NT2/D1 (cell line): Measurements from ENCODE around the gene CFAP54.
"Not testable (repeated sequence)": the region's sequence is repeated elsewhere in the genome, so short reads cannot be mapped to it uniquely, and the experiment has no call there.

Experiments
- DNase-seq: peaks from one replicate; pipeline ENCODE4 v3.0.0-alpha.2; 2011; ENCODE audit warnings: low read depth, low spot score
- H3K27me3 ChIP-seq: 2 replicates; pipeline ENCODE4 v1.6.0; 2011; ENCODE audit warnings: mild to moderate bottlenecking; ENCODE audit not compliant: insufficient read length, insufficient read depth
- H3K36me3 ChIP-seq: 2 replicates; pipeline ENCODE4 v1.6.1; 2011; ENCODE audit warnings: mild to moderate bottlenecking, low read length, mixed read lengths; ENCODE audit not compliant: insufficient read depth, insufficient read length
- H3K4me1 ChIP-seq: 2 replicates; pipeline ENCODE4 v1.5.1; 2011; ENCODE audit not compliant: insufficient read depth, insufficient read length
- H3K4me3 ChIP-seq: 2 replicates; pipeline ENCODE4 v1.5.1; 2011; ENCODE audit warnings: low read depth; ENCODE audit not compliant: insufficient read length
- H3K9ac ChIP-seq: 2 replicates; pipeline ENCODE4 v1.6.0; 2011; ENCODE audit warnings: low read depth; ENCODE audit not compliant: insufficient read length
- H3K9me3 ChIP-seq: 2 replicates; pipeline ENCODE4 v1.5.1; 2011; ENCODE audit warnings: mild to moderate bottlenecking, low read length; ENCODE audit not compliant: insufficient read depth
- SUZ12 ChIP-seq: IDR thresholded peaks from 2 replicates; pipeline ENCODE4 v1.6.1; 2011; ENCODE audit not compliant: insufficient read length, insufficient read depth; ENCODE audit errors: extremely low read depth
- YY1 ChIP-seq: IDR thresholded peaks from 2 replicates; pipeline ENCODE4 v1.6.1; 2011; ENCODE audit not compliant: insufficient read length, insufficient read depth
- ZNF274 ChIP-seq: IDR thresholded peaks from 2 replicates; pipeline ENCODE4 v1.6.1; 2011; ENCODE audit warnings: mild to moderate bottlenecking, low read depth, low read length

The CFAP54 gene

DNA sequence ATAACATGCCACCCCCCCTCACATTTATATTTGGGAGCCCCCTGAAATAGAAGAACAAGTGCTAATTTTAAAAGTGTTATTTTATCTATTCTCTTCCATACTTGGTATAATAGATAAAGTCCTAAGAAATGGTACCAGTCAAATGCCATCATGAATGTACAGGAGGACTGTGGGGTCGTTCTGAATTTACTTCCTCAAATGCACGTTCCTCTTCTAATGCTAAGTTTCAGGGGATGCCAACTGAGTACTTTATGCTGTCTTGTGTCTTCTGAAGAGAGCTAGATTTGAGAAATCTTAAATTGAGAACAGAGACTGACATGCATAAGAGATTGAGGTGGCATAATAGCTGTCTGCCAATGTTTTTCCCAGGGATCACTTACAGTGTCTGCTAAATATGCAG, 59.0 kb downstream of the CFAP54 start:
- Histone ChIP-seq H3K4me1 (no peaks in the 10 kb centered on the region), H3K27me3 (no peaks in the 10 kb centered on the region), H3K4me3 (no peak overlapping the region), H3K9ac (no peak overlapping the region), H3K9me3 (no peaks in the 10 kb centered on the region), H3K36me3 (no peaks in the 10 kb centered on the region)
- DNase-seq: no peak
- TF ChIP-seq SUZ12 (no peak), YY1 (no peak), ZNF274 (no peak)

DNA sequence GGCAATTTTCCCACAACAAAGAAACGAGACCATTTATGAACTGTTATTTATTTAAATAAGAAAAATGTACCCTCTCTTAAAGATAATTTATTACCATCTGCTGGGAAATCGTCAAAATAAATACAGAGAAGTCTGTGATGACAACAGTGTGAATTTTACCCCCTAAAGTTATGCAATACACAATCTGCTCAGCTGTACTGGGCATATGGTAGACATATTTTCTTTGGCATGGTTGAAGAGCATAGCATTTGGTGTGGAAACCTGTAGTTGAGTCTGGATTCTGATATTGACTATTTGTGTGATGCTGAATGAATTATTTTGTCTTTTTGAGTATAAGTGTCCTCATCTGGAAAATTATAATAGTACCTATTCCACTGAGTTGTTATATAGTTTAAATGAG, 60.0 kb downstream of the CFAP54 start:
- Histone ChIP-seq H3K27me3 (no peaks in the 10 kb centered on the region), H3K4me1 (no peaks in the 10 kb centered on the region), H3K4me3 (no peak overlapping the region), H3K36me3 (no peaks in the 10 kb centered on the region), H3K9ac (no peak overlapping the region), H3K9me3 (no peaks in the 10 kb centered on the region)
- DNase-seq: no peak
- TF ChIP-seq SUZ12 (no peak), YY1 (no peak), ZNF274 (no peak)

GRCh38 chr12:96570579-96570978, 81.2 kb downstream of the CFAP54 start:
- DNase-seq: no peak
- no peak overlapping the region for H3K4me3 ChIP-seq
- H3K9me3 ChIP-seq: no peaks in the 10 kb centered on the region
- no peaks in the 10 kb centered on the region for H3K36me3 ChIP-seq
- no peaks in the 10 kb centered on the region for H3K27me3 ChIP-seq
- H3K4me1 ChIP-seq: no peaks in the 10 kb centered on the region
- H3K9ac ChIP-seq: no peak overlapping the region
- TF ChIP-seq ZNF274 (no peak), SUZ12 (no peak), YY1 (no peak)

- Histone ChIP-seq H3K4me1 (no peaks in the 10 kb centered on the region), H3K4me3 (no peak overlapping the region), H3K9ac (no peak overlapping the region), H3K27me3 (no peaks in the 10 kb centered on the region), H3K9me3 (no peaks in the 10 kb centered on the region), H3K36me3 (no peaks in the 10 kb centered on the region)
- DNase-seq: no peak
- TF ChIP-seq ZNF274: no peak
- no peak for TF ChIP-seq YY1
- TF ChIP-seq SUZ12: no peak
These were observed 81.9 kb downstream of the CFAP54 start for GRCh38 chr12:96571101-96571862.

DNA sequence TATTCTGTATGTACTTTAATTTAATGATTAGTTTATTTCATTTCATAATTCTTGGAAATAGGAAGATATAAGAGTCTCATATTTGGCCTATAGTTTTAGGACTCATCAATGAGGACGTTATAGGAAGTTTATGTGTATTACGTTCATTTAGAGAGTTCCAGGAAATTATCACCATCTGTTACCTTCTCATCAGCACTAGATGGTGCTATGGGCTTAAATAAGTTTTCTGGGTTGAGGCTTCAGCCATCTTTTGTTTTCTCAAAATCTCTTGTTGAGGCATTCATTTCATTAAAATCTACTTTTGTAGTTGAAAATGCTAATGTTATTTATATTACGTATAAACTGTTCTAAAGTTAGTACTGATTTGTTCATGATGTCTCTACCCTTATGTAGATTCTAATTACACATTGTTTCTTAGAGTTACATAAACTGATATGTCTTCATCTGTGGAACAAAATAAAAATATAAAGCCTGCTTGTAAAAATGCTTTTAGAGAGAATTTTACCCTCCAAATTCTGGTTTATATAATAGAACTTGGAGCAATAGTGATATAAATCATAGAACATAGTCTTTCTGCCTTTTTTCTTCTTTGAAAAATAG, 89.2 kb downstream of the CFAP54 start:
- TF ChIP-seq SUZ12: no peak
- no peak for TF ChIP-seq ZNF274
- TF ChIP-seq YY1: no peak
- no peaks in the 10 kb centered on the region for H3K27me3 ChIP-seq
- no peak overlapping the region for H3K9ac ChIP-seq
- no peak overlapping the region for H3K4me3 ChIP-seq
- no peaks in the 10 kb centered on the region for H3K4me1 ChIP-seq
- DNase-seq: peak; percentile 25
- no peaks in the 10 kb centered on the region for H3K36me3 ChIP-seq
- H3K9me3 ChIP-seq: no peaks in the 10 kb centered on the region

DNA sequence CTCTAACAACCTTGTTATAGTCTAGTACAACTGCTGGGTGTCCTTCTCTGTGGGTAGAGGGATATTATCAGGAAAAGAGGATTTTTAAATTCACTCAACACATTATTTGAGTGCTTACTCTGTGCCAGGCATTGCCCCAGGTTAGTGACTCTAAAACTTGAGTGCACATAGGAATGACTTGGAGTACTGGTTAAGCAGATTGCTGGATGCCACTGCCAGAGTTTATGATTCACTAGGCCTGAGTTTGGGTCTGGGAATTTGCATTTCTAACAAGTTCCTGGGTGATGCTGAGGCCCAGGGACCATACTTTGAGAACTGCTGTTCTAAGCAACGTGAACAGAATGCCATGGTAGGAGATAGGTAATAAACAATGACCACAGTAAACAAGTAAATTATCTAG, 96.6 kb downstream of the CFAP54 start:
- Histone ChIP-seq H3K27me3 (no peaks in the 10 kb centered on the region), H3K36me3 (no peaks in the 10 kb centered on the region), H3K9ac (no peak overlapping the region), H3K4me3 (no peak overlapping the region), H3K4me1 (no peaks in the 10 kb centered on the region), H3K9me3 (no peaks in the 10 kb centered on the region)
- TF ChIP-seq YY1 (no peak), SUZ12 (no peak), ZNF274 (no peak)
- no peak for DNase-seq

- no peak overlapping the region for H3K4me3 ChIP-seq
- no peak overlapping the region for H3K9ac ChIP-seq
- DNase-seq: no peak
- TF ChIP-seq YY1: no peak
- no peak for TF ChIP-seq ZNF274
- no peak for TF ChIP-seq SUZ12
- H3K27me3 ChIP-seq: no peaks in the 10 kb centered on the region
- H3K36me3 ChIP-seq: no peaks in the 10 kb centered on the region
- no peaks in the 10 kb centered on the region for H3K4me1 ChIP-seq
- no peaks in the 10 kb centered on the region for H3K9me3 ChIP-seq
These were observed 98.3 kb downstream of the CFAP54 start for GRCh38 chr12:96587691-96588090.

DNA sequence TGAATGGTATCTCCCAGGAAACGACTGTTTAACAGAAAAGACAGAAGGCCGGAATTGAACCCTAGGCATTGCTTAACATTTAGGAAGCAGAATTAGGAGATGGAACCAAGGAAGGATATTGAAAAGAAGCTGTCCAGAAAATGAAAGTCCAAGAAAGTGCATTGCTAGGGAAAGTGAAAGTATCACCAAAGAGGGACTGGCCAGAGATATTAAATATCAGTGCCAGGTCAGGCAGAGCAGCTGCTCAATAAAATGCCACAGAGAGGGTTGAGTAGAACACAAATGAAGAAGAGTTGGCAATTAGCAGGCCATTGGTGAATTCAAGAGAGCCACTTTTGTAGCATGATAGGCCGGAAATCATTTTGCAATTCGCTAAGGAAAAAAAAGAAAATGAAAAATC, 101.6 kb downstream of the CFAP54 start:
- Histone ChIP-seq H3K4me1 (no peaks in the 10 kb centered on the region), H3K9ac (no peak overlapping the region), H3K36me3 (no peaks in the 10 kb centered on the region), H3K9me3 (no peaks in the 10 kb centered on the region), H3K4me3 (no peak overlapping the region), H3K27me3 (no peaks in the 10 kb centered on the region)
- TF ChIP-seq ZNF274 (no peak), SUZ12 (no peak), YY1 (no peak)
- no peak for DNase-seq

- DNase-seq, H3K4me3 ChIP-seq, H3K27me3 ChIP-seq, H3K9ac ChIP-seq, H3K36me3 ChIP-seq, H3K4me1 ChIP-seq, H3K9me3 ChIP-seq: not testable (repeated sequence)
These were observed 115.0 kb downstream of the CFAP54 start for GRCh38 chr12:96604374-96604773.
